Kidney (tissue), 14 donors: ENCODE results near the gene FEM1A. TPM values are rescaled to one million over a fixed set of nuclear protein-coding genes. Genes with fewer than 3 reads are reported as not detected.
A peak's percentile ranks its signal among the peaks of the same experiment; 100 is the strongest.

Source experiments
- DNase-seq, 5 donors: peaks; one replicate each; pipeline ENCODE4 v3.0.0-alpha.2; 2013 to 2020
- FAIRE-seq: peaks from 2 replicates; lab custom pipeline; 2012; peaks lifted over from hg19 to GRCh38; lab: Jason Lieb, UNC
- H3K27ac ChIP-seq, 2 donors: one replicate each; pipeline ENCODE4 v1.7.0; 2013; ENCODE audit warnings: low read depth in 2 of 2, low read length in 2 of 2, inconsistent platforms in 1 of 2
- H3K27me3 ChIP-seq: one replicate; pipeline ENCODE4 v1.7.1; 2013; ENCODE audit warnings: low read length, inconsistent platforms; ENCODE audit not compliant: control insufficient read depth, insufficient read depth
- H3K36me3 ChIP-seq, 3 donors: one replicate each; pipeline versions ENCODE4 v1.7.0 to v1.7.1; 2013; ENCODE audit warnings: low read length in 3 of 3, control low read depth in 1 of 3, inconsistent platforms in 1 of 3; ENCODE audit not compliant: insufficient read depth in 3 of 3, control insufficient read depth in 2 of 3
- H3K4me1 ChIP-seq, 3 donors: one replicate each; pipeline versions ENCODE4 v1.7.0 to v1.7.1; 2013; ENCODE audit warnings: low read length in 3 of 3, inconsistent platforms in 1 of 3, low read depth in 1 of 3; ENCODE audit not compliant: control insufficient read depth in 2 of 3, insufficient read depth in 2 of 3
- H3K4me3 ChIP-seq, 3 donors: one replicate each; pipeline versions ENCODE4 v1.7.0 to v1.8.1; 2013; ENCODE audit warnings: low read length in 3 of 3, control low read depth in 1 of 3, inconsistent platforms in 1 of 3
- H3K9ac ChIP-seq, 3 donors: one replicate each; pipeline versions ENCODE4 v1.7.0 to v1.7.1; 2013; ENCODE audit warnings: low read length in 3 of 3, control low read depth in 1 of 3, inconsistent platforms in 1 of 3
- H3K9me3 ChIP-seq, 3 donors: one replicate each; pipeline versions ENCODE4 v1.7.0 to v1.7.1; 2013; ENCODE audit warnings: low read length in 3 of 3, control low read depth in 1 of 3, inconsistent platforms in 1 of 3; ENCODE audit not compliant: control insufficient read depth in 2 of 3, insufficient read depth in 1 of 3
- CTCF ChIP-seq: IDR thresholded peaks from 3 replicates; pipeline ENCODE4 v1.5.1; 2012; ENCODE audit warnings: mild to moderate bottlenecking, moderate library complexity, borderline replicate concordance; ENCODE audit not compliant: insufficient read depth; ENCODE audit errors: extremely low read depth
- intact Hi-C: fragments of 100-400 bp; cut with DNase I; formaldehyde crosslinking; loops from one replicate; pipeline ENCODE4 v1.11.1; 2022
- polyA plus RNA-seq: library from polyadenylated mRNA; stranded (reverse); fragments of 350-450 nt; fragmentation: Illumina TruSeq; extraction: RNeasy Lipid Tissue Mini Kit (QIAGEN cat#74804); gene quantifications from one replicate; pipeline ENCODE4 v1.2.3, GENCODE V29; 2014; ENCODE audit warnings: low read depth, low replicate concordance; ENCODE audit not compliant: insufficient read depth
- total RNA-seq: library from RNA; stranded (reverse); fragmentation: NEBNext Ultra II Directional; extraction: Animal tissue kit (Norgen Biotek cat#: 25700); gene quantifications from one replicate; pipeline ENCODE4 v1.2.1, GENCODE V29; 2021
- donor health status: control.
- donor health status: control.
- donor health status: control.
- donor health status: control.
- donor health status: control.
- donor health status: DM: yes; HTN: yes; CAD: no.
- donor health status: Normal renal cell carcinoma (clear cell type).

The FEM1A gene
- total and polyA plus RNA-seq, 2 donors from 2014 or later, result 4.6 to 11.3 TPM

GRCh38 chr19:4800591-4801081 lies 9.1 kb downstream of the FEM1A start:
- H3K27ac ChIP-seq, result no peak overlapping the region

GRCh38 chr19:4801085-4801619 lies 9.6 kb downstream of the FEM1A start:
- DNase-seq, result no peak
- intact Hi-C loops, result loop anchor here (10.0 kb wide), 1 partner anchor 224 kb away; no protein-coding TSS in a partner anchor
- no peaks in the 10 kb centered on the region for H3K4me1 ChIP-seq

More at GRCh38 chr19:4800591-4801081, 9.1 kb downstream of the FEM1A start:
- no peak overlapping the region for H3K4me3 ChIP-seq
- intact Hi-C loops, result loop anchor here (10.0 kb wide), 1 partner anchor 224 kb away; no protein-coding TSS in a partner anchor
- TF ChIP-seq CTCF, result no peak
- DNase-seq, result peak in 1 of 5 donors; percentile 84
- no peaks in the 10 kb centered on the region for H3K27me3 ChIP-seq
- FAIRE-seq, result no peak
- H3K9ac ChIP-seq, result no peak overlapping the region
- no peaks in the 10 kb centered on the region for H3K4me1 ChIP-seq
- no peaks in the 10 kb centered on the region for H3K9me3 ChIP-seq
- H3K36me3 ChIP-seq, result peaks cover 0 to 2% (median 0%) of the 10 kb centered on the region in 3 donors

GRCh38 chr19:4802711-4803110 lies 11.2 kb downstream of the FEM1A start:
- no peak overlapping the region for H3K27ac ChIP-seq
- H3K9me3 ChIP-seq, result no peaks in the 10 kb centered on the region
- no peaks in the 10 kb centered on the region for H3K27me3 ChIP-seq
- DNase-seq (no peak), FAIRE-seq (no peak)
- TF ChIP-seq CTCF, result no peak
- peaks cover 0 to 2% (median 0%) of the 10 kb centered on the region in 3 donors for H3K36me3 ChIP-seq
- no peak overlapping the region for H3K9ac ChIP-seq
- H3K4me1 ChIP-seq, result no peaks in the 10 kb centered on the region
- no peak overlapping the region for H3K4me3 ChIP-seq
- intact Hi-C loops, result loop anchor here (10.0 kb wide), 1 partner anchor 222 kb away; no protein-coding TSS in a partner anchor

More at GRCh38 chr19:4801085-4801619, 9.6 kb downstream of the FEM1A start:
- no peak for TF ChIP-seq CTCF
- H3K4me3 ChIP-seq, result no peak overlapping the region
- FAIRE-seq, result no peak
- H3K9me3 ChIP-seq, result no peaks in the 10 kb centered on the region
- peaks cover 0 to 2% (median 0%) of the 10 kb centered on the region in 3 donors for H3K36me3 ChIP-seq
- H3K27me3 ChIP-seq, result no peaks in the 10 kb centered on the region
- H3K27ac ChIP-seq, result no peak overlapping the region
- H3K9ac ChIP-seq, result no peak overlapping the region
